ENCODE measurements around the gene HIPK2. TPM values are rescaled to one million over a fixed set of nuclear protein-coding genes. Genes with fewer than 3 reads are reported as not detected.

Gene HIPK2
- total RNA-seq, 1 experiment from 2014 or later = 35.2 TPM

- Histone ChIP-seq H4K20me1 (ENCODE audit: insufficient read depth) (no peaks in the 10 kb centered on the region), H3K4me2 (no peak overlapping the region), H3K79me2 (ENCODE audit: low read depth) (no peaks in the 10 kb centered on the region), H3K27ac (no peak overlapping the region), H3F3A (ENCODE audit: insufficient read depth, low read depth) (no peaks in the 10 kb centered on the region), H2AFZ (no peak overlapping the region), H3K4me3 (no peak overlapping the region), H3K4me1 (replicated peaks; ENCODE audit: insufficient read depth) (no peaks in the 10 kb centered on the region), H3K27me3 (ENCODE audit: insufficient read depth, low read depth) (no peaks in the 10 kb centered on the region), H3K9me2 (ENCODE audit: insufficient read depth) (no peaks in the 10 kb centered on the region), H3K9me3 (ENCODE audit: insufficient read depth, low read depth) (no peaks in the 10 kb centered on the region), H3K36me3 (ENCODE audit: low read depth) (no peaks in the 10 kb centered on the region)
- POLR2A ChIA-PET (ENCODE audit: unreplicated experiment) = no interaction called here
- CTCF ChIA-PET = no interaction called here
- DNase-seq = no peak
- intact Hi-C loops (cut with micrococcal nuclease; ENCODE audit: unreplicated experiment) = loop anchor here (5.0 kb wide), 1 partner anchor 65 kb away; no protein-coding TSS in a partner anchor
- TF ChIP-seq EZH2 (IDR thresholded peaks at IDR 0.05; ENCODE audit: low read depth) (no peak), CTCF (conservative IDR thresholded peaks at IDR 0.05) (no peak)
- BruUV-seq (replicated peaks) = no TSS peak
Measured at GRCh38 chr7:139567647-139568345, 210.0 kb downstream of the HIPK2 start.

- Histone ChIP-seq H3K9me3 (ENCODE audit: insufficient read depth, low read depth) (no peaks in the 10 kb centered on the region), H3K4me2 (no peak overlapping the region), H3F3A (ENCODE audit: insufficient read depth, low read depth) (no peaks in the 10 kb centered on the region), H3K27me3 (ENCODE audit: insufficient read depth, low read depth) (no peaks in the 10 kb centered on the region), H3K36me3 (ENCODE audit: low read depth) (no peaks in the 10 kb centered on the region), H3K4me3 (no peak overlapping the region), H3K9me2 (ENCODE audit: insufficient read depth) (no peaks in the 10 kb centered on the region), H4K20me1 (ENCODE audit: insufficient read depth) (no peaks in the 10 kb centered on the region), H2AFZ (no peak overlapping the region), H3K4me1 (replicated peaks; ENCODE audit: insufficient read depth) (no peaks in the 10 kb centered on the region), H3K79me2 (ENCODE audit: low read depth) (no peaks in the 10 kb centered on the region), H3K27ac (no peak overlapping the region)
- ChIA-PET POLR2A (ENCODE audit: unreplicated experiment) (no interaction called here), CTCF (no interaction called here)
- intact Hi-C loops (cut with micrococcal nuclease; ENCODE audit: unreplicated experiment) = loop anchor here (5.0 kb wide), 1 partner anchor 65 kb away; no protein-coding TSS in a partner anchor
- TF ChIP-seq CTCF (conservative IDR thresholded peaks at IDR 0.05) (no peak), EZH2 (IDR thresholded peaks at IDR 0.05; ENCODE audit: low read depth) (no peak)
- no peak for DNase-seq
- BruUV-seq (replicated peaks) = no TSS peak
Measured at GRCh38 chr7:139566736-139567646, 210.8 kb downstream of the HIPK2 start.

GRCh38 chr7:139566075-139566474, 211.7 kb downstream of the HIPK2 start:
- H3K27me3 ChIP-seq (ENCODE audit: insufficient read depth, low read depth) = no peaks in the 10 kb centered on the region
- H3K79me2 ChIP-seq (ENCODE audit: low read depth) = no peaks in the 10 kb centered on the region
- intact Hi-C loops (cut with micrococcal nuclease; ENCODE audit: unreplicated experiment) = loop anchor here (5.0 kb wide), 1 partner anchor 64 kb away; no protein-coding TSS in a partner anchor
- DNase-seq = no peak
- H3K4me2 ChIP-seq = no peak overlapping the region
- no peaks in the 10 kb centered on the region for H3F3A ChIP-seq (ENCODE audit: insufficient read depth, low read depth)
- no TSS peak for BruUV-seq (replicated peaks)
- TF ChIP-seq CTCF (conservative IDR thresholded peaks at IDR 0.05) = no peak
- no peak for TF ChIP-seq EZH2 (IDR thresholded peaks at IDR 0.05; ENCODE audit: low read depth)
- H3K4me3 ChIP-seq = no peak overlapping the region
- H4K20me1 ChIP-seq (ENCODE audit: insufficient read depth) = no peaks in the 10 kb centered on the region
- ChIA-PET POLR2A (ENCODE audit: unreplicated experiment) (no interaction called here), CTCF (interaction anchor here (0.6 to 0.7 kb wide), 2 partner anchors 53 to 64 kb away, joined by 5 read pairs; no protein-coding TSS in a partner anchor)
- H3K4me1 ChIP-seq (replicated peaks; ENCODE audit: insufficient read depth) = no peaks in the 10 kb centered on the region
- no peak overlapping the region for H2AFZ ChIP-seq
- no peaks in the 10 kb centered on the region for H3K9me2 ChIP-seq (ENCODE audit: insufficient read depth)
- H3K9me3 ChIP-seq (ENCODE audit: insufficient read depth, low read depth) = no peaks in the 10 kb centered on the region
- H3K27ac ChIP-seq = no peak overlapping the region
- no peaks in the 10 kb centered on the region for H3K36me3 ChIP-seq (ENCODE audit: low read depth)
